H1 (cell line): ENCODE results near the gene AOPEP. TPM values are rescaled to one million over a fixed set of nuclear protein-coding genes. Genes with fewer than 3 reads are reported as not detected.

ENCODE experiments used
- CTCF ChIA-PET: fragments of 300-600 bp; sonication (Branson Sonifier 250); formaldehyde crosslinking; loops from one replicate; lab custom pipeline; 2021; ENCODE audit not compliant: partially characterized antibody; lab: Charles Lee
- POLR2A ChIA-PET: fragments of 300-600 bp; sonication (Branson Sonifier 250); formaldehyde crosslinking; loops from one replicate; lab custom pipeline; 2021; ENCODE audit warnings: inconsistent platforms; ENCODE audit not compliant: partially characterized antibody; lab: Charles Lee
- DNase-seq, 2 experiments: peaks; one replicate each; pipeline versions ENCODE4 v3.0.0 to v3.0.0-alpha.2; 2010 to 2022; ENCODE audit warnings: low spot score in 2 of 2, low read depth in 1 of 2, mixed read lengths in 1 of 2
- FAIRE-seq: peaks from 2 replicates; lab custom pipeline; 2011; peaks lifted over from hg19 to GRCh38; lab: Jason Lieb, UNC
- H2AFZ ChIP-seq: 2 replicates; pipeline ENCODE4 v1.8.1; 2012; ENCODE audit warnings: low read length, inconsistent platforms
- H2AK5ac ChIP-seq: 2 replicates; pipeline ENCODE4 v1.6.1; 2013; ENCODE audit warnings: low read depth, low read length
- H2BK120ac ChIP-seq: replicated peaks from 2 replicates; pipeline ENCODE3; 2013; ENCODE audit warnings: low read depth, low read length, inconsistent platforms
- H2BK12ac ChIP-seq: 2 replicates; pipeline ENCODE4 v1.6.1; 2013; ENCODE audit warnings: low read depth, low read length
- H2BK15ac ChIP-seq: 2 replicates; pipeline ENCODE4 v1.6.1; 2013; ENCODE audit warnings: low read length
- H2BK20ac ChIP-seq: 2 replicates; pipeline ENCODE4 v1.6.1; 2013; ENCODE audit warnings: low read length
- H2BK5ac ChIP-seq: 2 replicates; pipeline ENCODE4 v1.6.1; 2013; ENCODE audit warnings: low read depth, low read length
- H3K14ac ChIP-seq: 2 replicates; pipeline ENCODE4 v1.6.1; 2013; ENCODE audit warnings: inconsistent platforms; ENCODE audit not compliant: insufficient read length
- H3K18ac ChIP-seq: 2 replicates; pipeline ENCODE4 v1.6.1; 2013; ENCODE audit warnings: low read length; ENCODE audit errors: extremely low read depth
- H3K23ac ChIP-seq: 2 replicates; pipeline ENCODE4 v1.6.1; 2013; ENCODE audit warnings: inconsistent platforms; ENCODE audit not compliant: insufficient read length
- H3K23me2 ChIP-seq: 2 replicates; pipeline ENCODE4 v1.6.1; 2013; ENCODE audit warnings: low read depth, low read length
- H3K27ac ChIP-seq: 2 replicates; pipeline ENCODE4 v1.6.1; 2011; ENCODE audit warnings: low read depth, low read length, inconsistent platforms
- H3K27me3 ChIP-seq, 4 experiments: replicated peaks in 1 of 4; 1 replicate in 1 of 4; 2 replicates in 3 of 4; pipeline versions ENCODE4 v1.6.1 to v1.8.1; 2011 to 2013; ENCODE audit warnings: low read length in 3 of 4, mild to moderate bottlenecking in 3 of 4, inconsistent platforms in 2 of 4, mixed read lengths in 2 of 4, moderate library complexity in 1 of 4; ENCODE audit not compliant: control insufficient read depth in 3 of 4, insufficient read depth in 3 of 4; ENCODE audit errors: extremely low read depth in 1 of 4
- H3K36me3 ChIP-seq, 4 experiments: 2 replicates each; pipeline versions ENCODE4 v1.6.1 to v1.8.1; 2011 to 2013; ENCODE audit warnings: mild to moderate bottlenecking in 4 of 4, low read length in 3 of 4, moderate library complexity in 2 of 4, control low read depth in 1 of 4, inconsistent platforms in 1 of 4; ENCODE audit not compliant: insufficient read depth in 4 of 4, control insufficient read depth in 2 of 4
- H3K4ac ChIP-seq: replicated peaks from 2 replicates; pipeline ENCODE3; 2013; ENCODE audit warnings: low read length, low read depth, mixed read lengths, inconsistent platforms; ENCODE audit not compliant: insufficient read length
- H3K4me1 ChIP-seq, 4 experiments: replicated peaks in 1 of 4; 1 replicate in 1 of 4; 2 replicates in 3 of 4; pipeline versions ENCODE4 v1.6.1 to v1.8.1; 2011 to 2013; ENCODE audit warnings: low read length in 3 of 4, inconsistent platforms in 2 of 4, mixed read lengths in 1 of 4; ENCODE audit not compliant: insufficient read depth in 4 of 4, control insufficient read depth in 3 of 4
- H3K4me2 ChIP-seq, 2 experiments: 2 replicates each; pipeline versions ENCODE4 v1.6.1 to v1.8.1; 2011 to 2013; ENCODE audit warnings: low read depth in 2 of 2, low read length in 2 of 2, control low read depth in 1 of 2, inconsistent platforms in 1 of 2, mild to moderate bottlenecking in 1 of 2; ENCODE audit not compliant: insufficient read depth in 1 of 2
- H3K4me3 ChIP-seq, 4 experiments: fragments of 200-600, 300-600 bp in 1 of 4; sonication (generic), shearing (Covaris generic), sonication (Bioruptor Twin) in 1 of 4; 2 replicates each; pipeline versions ENCODE4 v1.5.1 to v1.8.1; 2011 to 2016; ENCODE audit warnings: low read length in 4 of 4, low read depth in 3 of 4, control low read depth in 2 of 4, inconsistent platforms in 2 of 4, mild to moderate bottlenecking in 2 of 4, mixed read lengths in 1 of 4, moderate library complexity in 1 of 4; ENCODE audit not compliant: insufficient read depth in 2 of 4; ENCODE audit errors: extremely low read depth in 1 of 4
- H3K56ac ChIP-seq: replicated peaks from 2 replicates; pipeline ENCODE3; 2013; ENCODE audit warnings: low read depth, mild to moderate bottlenecking, mixed read lengths, low read length, inconsistent platforms; ENCODE audit not compliant: insufficient read length
- H3K79me1 ChIP-seq: 2 replicates; pipeline ENCODE4 v1.6.1; 2013; ENCODE audit warnings: low read depth, low read length, control low read depth
- H3K79me2 ChIP-seq, 2 experiments: 2 replicates each; pipeline versions ENCODE4 v1.6.1 to v1.8.1; 2012 to 2013; ENCODE audit warnings: low read length in 2 of 2, mild to moderate bottlenecking in 2 of 2, inconsistent platforms in 1 of 2; ENCODE audit not compliant: insufficient read depth in 2 of 2, control insufficient read depth in 1 of 2
- H3K9ac ChIP-seq, 4 experiments: replicated peaks in 1 of 4; 1 replicate in 1 of 4; 2 replicates in 3 of 4; pipeline versions ENCODE4 v1.6.1 to v1.8.1; 2011 to 2013; ENCODE audit warnings: low read depth in 3 of 4, low read length in 3 of 4, control low read depth in 2 of 4, mild to moderate bottlenecking in 2 of 4, moderate library complexity in 2 of 4, inconsistent platforms in 1 of 4; ENCODE audit errors: extremely low read depth in 1 of 4
- H3K9me3 ChIP-seq, 2 experiments: 2 replicates each; pipeline versions ENCODE4 v1.6.1 to v1.8.1; 2012 to 2013; ENCODE audit warnings: mild to moderate bottlenecking in 2 of 2, moderate library complexity in 2 of 2, control low read depth in 1 of 2, inconsistent platforms in 1 of 2, low read depth in 1 of 2, low read length in 1 of 2, mixed read lengths in 1 of 2; ENCODE audit not compliant: insufficient read depth in 2 of 2
- H4K20me1 ChIP-seq, 2 experiments: replicated peaks in 1 of 2; 2 replicates each; pipeline versions ENCODE3 to v1.8.1; 2011 to 2013; ENCODE audit warnings: inconsistent platforms in 2 of 2, low read length in 2 of 2, mild to moderate bottlenecking in 1 of 2; ENCODE audit not compliant: insufficient read depth in 2 of 2, control insufficient read depth in 1 of 2
- H4K5ac ChIP-seq: 2 replicates; pipeline ENCODE4 v1.6.1; 2013; ENCODE audit warnings: low read length, low read depth, mixed read lengths, inconsistent platforms; ENCODE audit not compliant: insufficient read length
- H4K8ac ChIP-seq: 2 replicates; pipeline ENCODE4 v1.8.0; 2013; ENCODE audit warnings: mild to moderate bottlenecking, moderate library complexity, low read length, inconsistent platforms; ENCODE audit not compliant: insufficient read depth; ENCODE audit errors: extremely low read depth
- H4K91ac ChIP-seq: replicated peaks from 2 replicates; pipeline ENCODE3; 2013; ENCODE audit warnings: low read length, mixed read lengths, inconsistent platforms; ENCODE audit not compliant: insufficient read length
- BCL11A ChIP-seq, 2 experiments: IDR thresholded peaks; one replicate each; pipeline ENCODE4 v1.6.1; 2011; ENCODE audit warnings: low read depth in 2 of 2, low read length in 2 of 2, mild to moderate bottlenecking in 2 of 2
- CBX5 ChIP-seq: fragments of 300-800, 300-1000 bp; sonication (generic); IDR thresholded peaks from 2 replicates; pipeline ENCODE4 v1.7.1; 2016; ENCODE audit warnings: antibody characterized with exemption, low read length, low read depth
- CEBPB ChIP-seq: IDR thresholded peaks from 2 replicates; pipeline ENCODE4 v1.6.1; 2012; ENCODE audit warnings: low read depth, low read length
- FOSL1 ChIP-seq: IDR thresholded peaks from 2 replicates; pipeline ENCODE4 v1.6.1; 2011; ENCODE audit warnings: mild to moderate bottlenecking, low read depth, low read length, moderate library complexity; ENCODE audit not compliant: insufficient read depth
- GABPA ChIP-seq: IDR thresholded peaks from 2 replicates; pipeline ENCODE4 v1.6.1; 2011; ENCODE audit warnings: mild to moderate bottlenecking, low read length, moderate library complexity, borderline replicate concordance; ENCODE audit not compliant: insufficient read depth
- HDAC2 ChIP-seq, 2 experiments: fragments of 300-600 bp in 1 of 2; sonication (generic) in 1 of 2; IDR thresholded peaks; 2 replicates each; pipeline ENCODE4 v1.6.1; 2011 to 2012; ENCODE audit warnings: low read depth in 2 of 2, low read length in 2 of 2, mild to moderate bottlenecking in 2 of 2, moderate library complexity in 2 of 2, borderline replicate concordance in 1 of 2, inconsistent platforms in 1 of 2
- HDAC6 ChIP-seq: IDR thresholded peaks from one replicate; pipeline ENCODE4 v1.7.1; 2012; ENCODE audit warnings: low read depth, mild to moderate bottlenecking, inconsistent platforms, low read length, moderate library complexity
- PHF8 ChIP-seq: fragments of 200-600 bp; sonication (generic); conservative IDR thresholded peaks from 2 replicates; pipeline ENCODE4 v1.7.1; 2012; ENCODE audit warnings: low read depth, mild to moderate bottlenecking, inconsistent platforms, low read length, moderate library complexity
- POU5F1 ChIP-seq: IDR thresholded peaks from 2 replicates; pipeline ENCODE4 v1.6.1; 2011; ENCODE audit warnings: low read depth, mild to moderate bottlenecking, low read length, moderate library complexity
- SIX5 ChIP-seq: IDR thresholded peaks from 2 replicates; pipeline ENCODE4 v1.6.1; 2011; ENCODE audit warnings: mild to moderate bottlenecking, low read depth, low read length
- TAF1 ChIP-seq: IDR thresholded peaks from 2 replicates; pipeline ENCODE4 v1.6.1; 2011; ENCODE audit warnings: mild to moderate bottlenecking, low read depth, low read length
- TCF12 ChIP-seq: IDR thresholded peaks from 2 replicates; pipeline ENCODE4 v1.6.1; 2011; ENCODE audit warnings: low read depth, mild to moderate bottlenecking, low read length
- TEAD4 ChIP-seq: IDR thresholded peaks from 2 replicates; pipeline ENCODE4 v1.6.1; 2012; ENCODE audit warnings: low read depth, low read length, inconsistent platforms, mixed read lengths
- WGBS, 2 experiments: shearing (Covaris generic) in 1 of 2; methylation state at CpG; one replicate each; pipeline versions ENCODE4 v1.1.6 to v1.1.7; 2013 to 2015; ENCODE audit warnings: low lambda C conversion rate in 2 of 2, mixed read lengths in 2 of 2, inconsistent platforms in 1 of 2, low coverage in 1 of 2, missing lambda C conversion rate in 1 of 2; ENCODE audit not compliant: insufficient replicate concordance in 2 of 2, insufficient coverage in 1 of 2, insufficient read length in 1 of 2; ENCODE audit errors: extremely low coverage in 1 of 2, missing lambda C conversion rate in 1 of 2; 5-methylcytosine and 5-hydroxymethylcytosine counted together
- polyA plus RNA-seq, 7 experiments: library from polyadenylated mRNA; depleted of rRNA in 3 of 7; stranded (reverse) in 5 of 7; unstranded in 2 of 7; fragments of >200 nt in 5 of 7; fragments of 200-250 nt in 2 of 7; gene quantifications; 1 replicate in 5 of 7; 2 replicates in 1 of 7; 4 replicates in 1 of 7; pipeline versions ENCODE4 v1.2.1 to v1.2.3, GENCODE V29; 2011 to 2013; ENCODE audit warnings: missing spikeins in 2 of 7, mixed read lengths in 2 of 7
- total RNA-seq: library from RNA; stranded (reverse); fragmentation: NEBNext Ultra II Directional; extraction: Animal tissue kit (Norgen Biotek cat#: 25700); gene quantifications from 2 replicates; pipeline ENCODE4 v1.2.1, GENCODE V29; 2021

Gene AOPEP
- total and polyA plus RNA-seq, 2 of the 8 experiments (the other 6 are each of a cell fraction or from before 2014, with no cell fraction given) = 6.1 to 14.3 TPM

DNA sequence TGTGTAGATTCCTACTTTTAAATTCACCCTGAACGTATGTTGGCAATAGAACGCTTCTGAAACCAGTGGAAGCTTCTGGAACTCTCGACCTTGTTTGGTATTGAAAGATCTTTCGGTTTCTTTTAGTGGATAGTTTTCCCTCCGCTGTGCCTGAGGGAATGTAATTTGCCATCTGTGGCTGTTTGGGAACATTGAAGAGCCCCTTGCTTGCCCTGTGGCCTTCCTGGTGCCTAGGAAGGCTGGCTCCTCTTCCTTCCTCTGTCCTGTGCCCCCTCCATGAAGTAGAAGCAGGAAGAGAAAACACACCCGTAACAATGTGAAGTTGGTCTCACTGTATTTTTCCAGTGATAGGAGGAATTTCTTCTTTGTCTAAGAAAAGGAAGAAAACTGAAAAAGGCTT lies 274.3 kb downstream of the AOPEP start:
- Histone ChIP-seq H4K91ac (no peak overlapping the region), H3K27ac (no peak overlapping the region), H3K27me3 (peaks cover 2 to 16% (median 11%) of the 10 kb centered on the region in 4 experiments), H3K4me1 (peaks cover 0 to 5% (median 3%) of the 10 kb centered on the region in 4 experiments; a peak in 3 of 7 replicates), H3K9ac (no peak overlapping the region), H2BK12ac (no peak overlapping the region), H3K79me1 (no peaks in the 10 kb centered on the region), H2BK20ac (no peak overlapping the region), H2BK5ac (no peak overlapping the region), H3K18ac (no peak overlapping the region), H2BK120ac (no peak overlapping the region), H2AK5ac (no peak overlapping the region), H3K56ac (no peak overlapping the region), H3K4me3 (no peak overlapping the region), H3K23me2 (peaks cover 3% of the 10 kb centered on the region; the same call in 1 of the 2 replicates), H3K4ac (no peak overlapping the region), H3K23ac (no peak overlapping the region), H3K4me2 (no peak overlapping the region), H4K20me1 (peaks cover 0 to 1% of the 10 kb centered on the region in 2 experiments), H2BK15ac (no peak overlapping the region), H3K79me2 (no peaks in the 10 kb centered on the region), H3K14ac (no peak overlapping the region), H2AFZ (no peak overlapping the region), H3K9me3 (no peaks in the 10 kb centered on the region; a peak in 1 of 4 replicates), H4K8ac (no peak overlapping the region), H4K5ac (no peak overlapping the region), H3K36me3 (no peaks in the 10 kb centered on the region)
- POLR2A ChIA-PET = no interaction called here
- no peak for FAIRE-seq
- DNase-seq = no peak
- CTCF ChIA-PET = no interaction called here
- TF ChIP-seq PHF8 (no peak), TAF1 (no peak), TCF12 (no peak), HDAC2 (IDR thresholded peaks at IDR 0.05; ENCODE audit: borderline replicate concordance in 1 of 2, low read depth in 2 of 2, low read length in 2 of 2) (no peak), FOSL1 (no peak), CEBPB (no peak), BCL11A (IDR thresholded peaks at IDR 0.05; ENCODE audit: low read depth in 2 of 2, low read length in 2 of 2) (no peak), GABPA (no peak), POU5F1 (no peak), HDAC6 (no peak), SIX5 (no peak), TEAD4 (no peak), CBX5 (no peak)
- WGBS, 2 experiments = 98% methylated on average over 6 of the region's 6 CpGs; no CpG with 5 or more reads in 1 of the 2 experiments
